Gastrocnemius medialis (tissue), 4 donors: Measurements from ENCODE around the gene APBA2.

Experiments
- CTCF ChIP-seq, 5 experiments: fragments of 450-650 bp in 3 of 5; fragments of 200-600 bp in 2 of 5; sonication (generic) in 2 of 5; IDR thresholded peaks in 4 of 5; conservative IDR thresholded peaks in 1 of 5; 1 replicate in 4 of 5; 2 replicates in 1 of 5; pipeline ENCODE4 v1.5.1; 2016 to 2019; ENCODE audit warnings: antibody characterized with exemption in 5 of 5, mild to moderate bottlenecking in 3 of 5, moderate library complexity in 3 of 5
- POLR2A ChIP-seq, 2 donors: fragments of 450-650 bp; IDR thresholded peaks; one replicate each; pipeline ENCODE4 v1.6.1; 2017; ENCODE audit warnings: antibody characterized with exemption in 2 of 2, mild to moderate bottlenecking in 2 of 2, moderate library complexity in 2 of 2

GRCh38 chr15:29046281-29046810, 160.6 kb downstream of the APBA2 start:
- TF ChIP-seq CTCF (IDR thresholded peaks at IDR 0.05 in 4 of 5, conservative IDR thresholded peaks at IDR 0.05 in 1 of 5) (no peak), POLR2A (IDR thresholded peaks at IDR 0.05) (no peak)
